Measurements from ENCODE around the gene ANKRD22.

DNA sequence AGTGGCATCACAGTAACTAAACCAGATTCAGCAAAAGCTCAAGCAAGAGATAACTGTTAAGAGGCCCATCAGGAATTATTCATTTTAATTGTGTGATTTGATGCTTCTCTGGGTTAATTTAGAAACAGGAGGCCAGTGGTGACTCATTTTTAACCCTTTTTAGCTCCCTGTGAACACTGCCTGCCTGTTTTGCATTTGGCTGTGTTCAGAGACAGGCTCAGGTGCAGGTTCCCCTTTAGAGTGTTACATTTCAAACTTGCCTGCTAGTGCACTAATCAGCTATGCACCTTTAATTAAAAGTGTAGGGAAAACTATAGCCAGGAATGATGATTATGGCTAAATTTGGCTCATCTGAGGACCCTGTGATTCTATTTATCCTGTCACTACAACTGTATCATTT, 34.9 kb upstream of the ANKRD22 start:
- TF ChIP-seq, protein P1, sequence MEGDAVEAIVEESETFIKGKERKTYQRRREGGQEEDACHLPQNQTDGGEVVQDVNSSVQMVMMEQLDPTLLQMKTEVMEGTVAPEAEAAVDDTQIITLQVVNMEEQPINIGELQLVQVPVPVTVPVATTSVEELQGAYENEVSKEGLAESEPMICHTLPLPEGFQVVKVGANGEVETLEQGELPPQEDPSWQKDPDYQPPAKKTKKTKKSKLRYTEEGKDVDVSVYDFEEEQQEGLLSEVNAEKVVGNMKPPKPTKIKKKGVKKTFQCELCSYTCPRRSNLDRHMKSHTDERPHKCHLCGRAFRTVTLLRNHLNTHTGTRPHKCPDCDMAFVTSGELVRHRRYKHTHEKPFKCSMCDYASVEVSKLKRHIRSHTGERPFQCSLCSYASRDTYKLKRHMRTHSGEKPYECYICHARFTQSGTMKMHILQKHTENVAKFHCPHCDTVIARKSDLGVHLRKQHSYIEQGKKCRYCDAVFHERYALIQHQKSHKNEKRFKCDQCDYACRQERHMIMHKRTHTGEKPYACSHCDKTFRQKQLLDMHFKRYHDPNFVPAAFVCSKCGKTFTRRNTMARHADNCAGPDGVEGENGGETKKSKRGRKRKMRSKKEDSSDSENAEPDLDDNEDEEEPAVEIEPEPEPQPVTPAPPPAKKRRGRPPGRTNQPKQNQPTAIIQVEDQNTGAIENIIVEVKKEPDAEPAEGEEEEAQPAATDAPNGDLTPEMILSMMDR (conservative IDR thresholded peaks at IDR 0.05 in 1 of 2, IDR thresholded peaks at IDR 0.05 in 1 of 2; ENCODE audit: extremely low read depth in 1 of 2, insufficient read depth in 1 of 2, low read depth in 1 of 2, low read length in 2 of 2) = no peak
- no peak for TF ChIP-seq EZH2 (IDR thresholded peaks at IDR 0.05; ENCODE audit: borderline replicate concordance, low read length)

Measured in mammary epithelial cell (primary cell).